K562 (cell line): ENCODE data around the gene SLC2A9.

ENCODE experiments used
- JUN ChIP-seq, 2 experiments: sonication (generic) in 1 of 2; formaldehyde crosslinking in 1 of 2; IDR thresholded peaks; 2 replicates each; pipeline versions ENCODE4 v1.6.1 to v1.8.0; 2012 to 2022; ENCODE audit warnings: borderline replicate concordance in 2 of 2, mild to moderate bottlenecking in 2 of 2, improper control_type of control experiment in 1 of 2, low read depth in 1 of 2, low read length in 1 of 2, missing genetic modification reagents in 1 of 2
- KAT7 ChIP-seq: sonication (generic); formaldehyde crosslinking; IDR thresholded peaks from 2 replicates; pipeline ENCODE4 v1.8.0; 2022; ENCODE audit warnings: missing genetic modification reagents, mild to moderate bottlenecking, borderline replicate concordance

DNA sequence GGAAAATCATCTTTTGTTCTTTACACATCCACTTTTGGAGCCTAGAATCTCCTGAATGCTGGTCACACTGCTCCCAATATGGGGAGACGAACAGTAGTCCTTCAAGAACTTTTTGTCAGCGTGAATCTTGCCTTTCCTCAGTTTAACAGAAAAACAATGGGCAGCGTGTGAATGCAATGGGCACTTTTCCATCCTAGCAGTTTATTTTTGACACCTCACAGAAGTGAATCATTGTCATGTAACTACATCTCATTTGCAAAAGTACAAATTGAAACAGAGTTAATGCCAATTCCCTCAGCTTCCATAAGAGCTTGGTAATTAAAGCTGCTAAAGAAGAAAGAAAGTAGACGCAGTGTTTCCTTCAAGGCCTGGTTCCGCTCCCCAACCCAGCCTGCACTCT, 154.4 kb downstream of the SLC2A9 start:
- TF ChIP-seq KAT7 (CRISPR knock-in tag) (no peak), JUN (IDR thresholded peaks at IDR 0.05; ENCODE audit: borderline replicate concordance, low read depth, low read length) (no peak), JUN (CRISPR knock-in tag; IDR thresholded peaks at IDR 0.05; ENCODE audit: borderline replicate concordance) (no peak)
